NCI-H146 treated with DMSO at 0.1 percent for 48 hours (cell line): ENCODE data around the gene LGALS12.

Experiments
- DNase-seq: peaks from one replicate; lab custom pipeline; 2025; ENCODE audit not compliant: unreplicated experiment; lab: John Stamatoyannopoulos, UW

The LGALS12 gene

GRCh38 chr11:63560506-63561180 is 54.8 kb downstream of the LGALS12 start:
- no peak for DNase-seq

DNA sequence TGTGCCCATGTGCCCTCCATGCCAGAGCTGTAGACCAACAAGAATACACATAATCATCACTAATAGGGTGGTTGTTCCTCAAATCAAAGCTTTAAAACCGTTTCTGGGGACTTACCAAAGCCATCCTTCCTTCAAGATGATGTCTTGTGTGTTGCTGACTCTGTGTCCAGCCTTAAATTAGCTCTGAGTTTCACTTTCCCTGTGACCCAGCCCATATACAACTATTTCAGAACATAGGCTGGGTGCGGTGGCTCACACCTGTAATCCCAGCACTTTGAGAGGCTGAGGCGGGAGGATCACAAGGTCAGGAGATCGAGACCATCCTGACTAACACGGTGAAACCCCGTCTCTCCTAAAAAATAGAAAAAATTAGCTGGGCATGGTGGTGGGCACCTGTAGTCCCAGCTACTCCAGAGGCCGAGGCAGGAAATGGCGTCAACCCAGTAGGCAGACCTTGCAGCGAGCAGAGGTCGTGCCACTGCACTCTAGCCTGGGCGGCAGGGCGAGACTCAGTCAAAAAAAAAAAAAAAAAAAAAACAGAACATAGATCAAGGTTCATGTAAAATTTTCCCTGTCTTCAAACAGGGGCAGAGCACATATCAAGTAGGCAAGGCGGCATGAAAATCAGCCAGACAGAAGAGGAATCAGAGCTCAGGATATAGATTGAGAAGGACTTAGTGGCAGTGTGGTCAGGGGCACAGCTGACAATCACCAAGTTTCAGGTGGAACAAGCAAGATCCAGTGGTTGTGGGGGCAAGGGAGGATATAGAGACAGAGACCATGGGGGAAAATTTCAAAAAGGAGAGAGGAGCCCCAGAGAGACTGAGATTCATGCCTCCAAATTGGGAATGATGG is 57.5 kb downstream of the LGALS12 start, which contains the start of gene PLAAT2:
TSS of gene PLAAT2 (minus strand) at position 179 of the 855 bp plus-strand sequence. CDS start at position 124, 55 bp downstream.
- DNase-seq, result no peak

DNA sequence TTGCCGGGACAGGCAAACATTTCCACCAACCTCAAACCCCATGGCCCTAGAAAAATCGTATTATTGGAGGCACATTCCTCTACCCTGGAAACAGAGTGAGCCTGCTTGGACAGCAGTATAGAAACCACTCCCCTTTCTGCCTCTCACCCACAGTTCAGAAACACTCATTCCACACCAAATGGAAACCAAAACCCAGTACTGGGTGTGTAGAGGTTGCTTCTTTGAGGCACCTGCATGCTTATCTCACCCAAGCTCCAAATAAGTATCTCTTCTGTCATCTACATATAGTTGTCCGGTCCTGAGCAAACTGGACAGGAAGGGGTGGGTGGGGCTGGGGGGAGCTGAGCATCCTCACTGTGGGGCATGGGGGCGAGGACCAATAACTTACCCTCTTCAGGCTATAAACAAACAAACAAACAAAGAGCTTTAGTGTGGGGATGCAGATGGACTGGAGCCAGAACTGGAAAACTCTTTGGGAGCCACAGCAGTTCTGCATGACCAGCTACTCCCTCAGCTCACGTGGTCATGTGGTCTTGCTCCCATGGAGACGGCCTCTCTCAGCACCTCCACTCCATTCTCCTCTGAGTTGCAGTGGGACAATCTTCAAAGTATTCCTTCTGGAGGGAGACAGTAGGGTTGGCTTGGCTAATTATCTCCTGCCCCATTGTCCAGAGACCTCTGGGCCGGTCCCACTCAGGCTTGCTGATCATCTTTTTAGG is 58.3 kb downstream of the LGALS12 start:
- DNase-seq, result no peak

GRCh38 chr11:63564784-63565350 is 59.0 kb downstream of the LGALS12 start:
- DNase-seq, result no peak
